ENCODE data around the gene CCDC192. TPM values are rescaled to one million over a fixed set of nuclear protein-coding genes. Genes with fewer than 3 reads are reported as not detected.

CCDC192 gene
- total RNA-seq, 1 donor from 2014 or later = 0.26 TPM

- Mint-ChIP-seq H3K9me3 (ENCODE audit: unreplicated experiment) (no peaks in the 10 kb centered on the region), H3K4me1 (ENCODE audit: unreplicated experiment) (peaks cover 11% of the 10 kb centered on the region), H3K27me3 (ENCODE audit: unreplicated experiment) (no peaks in the 10 kb centered on the region), H3K4me3 (ENCODE audit: unreplicated experiment) (no peak overlapping the region), H3K36me3 (ENCODE audit: low read depth, unreplicated experiment) (no peaks in the 10 kb centered on the region), H3K27ac (ENCODE audit: unreplicated experiment) (no peak overlapping the region)
- no peak for DNase-seq (ENCODE audit: low spot score)
- TF ChIP-seq CTCF (IDR thresholded peaks at IDR 0.05; ENCODE audit: unreplicated experiment) = no peak
These were observed 110.7 kb downstream of the CCDC192 start for GRCh38 chr5:127813633-127814587.

- Mint-ChIP-seq H3K36me3 (ENCODE audit: low read depth, unreplicated experiment) (no peaks in the 10 kb centered on the region), H3K9me3 (ENCODE audit: unreplicated experiment) (no peaks in the 10 kb centered on the region), H3K27ac (ENCODE audit: unreplicated experiment) (no peak overlapping the region), H3K4me3 (ENCODE audit: unreplicated experiment) (no peak overlapping the region), H3K27me3 (ENCODE audit: unreplicated experiment) (no peaks in the 10 kb centered on the region), H3K4me1 (ENCODE audit: unreplicated experiment) (peaks cover 11% of the 10 kb centered on the region)
- TF ChIP-seq CTCF (IDR thresholded peaks at IDR 0.05; ENCODE audit: unreplicated experiment) = no peak
- DNase-seq (ENCODE audit: low spot score) = no peak
These were observed 111.4 kb downstream of the CCDC192 start for GRCh38 chr5:127814588-127814973.

- no peak overlapping the region for H3K4me3 Mint-ChIP-seq (ENCODE audit: unreplicated experiment)
- no peak overlapping the region for H3K27ac Mint-ChIP-seq (ENCODE audit: unreplicated experiment)
- no peaks in the 10 kb centered on the region for H3K27me3 Mint-ChIP-seq (ENCODE audit: unreplicated experiment)
- TF ChIP-seq CTCF (IDR thresholded peaks at IDR 0.05; ENCODE audit: unreplicated experiment) = no peak
- peaks cover 31% of the 10 kb centered on the region for H3K4me1 Mint-ChIP-seq (ENCODE audit: unreplicated experiment)
- DNase-seq (ENCODE audit: low spot score) = no peak
- no peaks in the 10 kb centered on the region for H3K36me3 Mint-ChIP-seq (ENCODE audit: low read depth, unreplicated experiment)
- no peaks in the 10 kb centered on the region for H3K9me3 Mint-ChIP-seq (ENCODE audit: unreplicated experiment)
These were observed 117.8 kb downstream of the CCDC192 start for GRCh38 chr5:127820910-127821553.

- Mint-ChIP-seq H3K36me3 (ENCODE audit: low read depth, unreplicated experiment) (no peaks in the 10 kb centered on the region), H3K4me3 (ENCODE audit: unreplicated experiment) (no peak overlapping the region), H3K27me3 (ENCODE audit: unreplicated experiment) (no peaks in the 10 kb centered on the region), H3K4me1 (ENCODE audit: unreplicated experiment) (peaks cover 31% of the 10 kb centered on the region), H3K9me3 (ENCODE audit: unreplicated experiment) (no peaks in the 10 kb centered on the region), H3K27ac (ENCODE audit: unreplicated experiment) (no peak overlapping the region)
- no peak for TF ChIP-seq CTCF (IDR thresholded peaks at IDR 0.05; ENCODE audit: unreplicated experiment)
- DNase-seq (ENCODE audit: low spot score) = no peak
These were observed 118.7 kb downstream of the CCDC192 start for GRCh38 chr5:127821896-127822295.

GRCh38 chr5:127824126-127824525 lies 120.9 kb downstream of the CCDC192 start:
- peaks cover 26% of the 10 kb centered on the region for H3K4me1 Mint-ChIP-seq (ENCODE audit: unreplicated experiment)
- no peak for TF ChIP-seq CTCF (IDR thresholded peaks at IDR 0.05; ENCODE audit: unreplicated experiment)
- H3K27ac Mint-ChIP-seq (ENCODE audit: unreplicated experiment) = peak overlapping the region; percentile 45
- no peak overlapping the region for H3K4me3 Mint-ChIP-seq (ENCODE audit: unreplicated experiment)
- DNase-seq (ENCODE audit: low spot score) = no peak
- H3K9me3 Mint-ChIP-seq (ENCODE audit: unreplicated experiment) = no peaks in the 10 kb centered on the region
- no peaks in the 10 kb centered on the region for H3K36me3 Mint-ChIP-seq (ENCODE audit: low read depth, unreplicated experiment)
- no peaks in the 10 kb centered on the region for H3K27me3 Mint-ChIP-seq (ENCODE audit: unreplicated experiment)
